GM21515 (cell line): ENCODE data around the gene MECR.
"Not testable (repeated sequence)": the region's sequence is repeated elsewhere in the genome, so short reads cannot be mapped to it uniquely, and the experiment has no call there.

Source experiments
- ATAC-seq: cut with Tn5 transposase; IDR thresholded peaks from one replicate; pipeline ENCODE4 v1.9.1; 2021; ENCODE audit not compliant: unreplicated experiment

MECR gene

DNA sequence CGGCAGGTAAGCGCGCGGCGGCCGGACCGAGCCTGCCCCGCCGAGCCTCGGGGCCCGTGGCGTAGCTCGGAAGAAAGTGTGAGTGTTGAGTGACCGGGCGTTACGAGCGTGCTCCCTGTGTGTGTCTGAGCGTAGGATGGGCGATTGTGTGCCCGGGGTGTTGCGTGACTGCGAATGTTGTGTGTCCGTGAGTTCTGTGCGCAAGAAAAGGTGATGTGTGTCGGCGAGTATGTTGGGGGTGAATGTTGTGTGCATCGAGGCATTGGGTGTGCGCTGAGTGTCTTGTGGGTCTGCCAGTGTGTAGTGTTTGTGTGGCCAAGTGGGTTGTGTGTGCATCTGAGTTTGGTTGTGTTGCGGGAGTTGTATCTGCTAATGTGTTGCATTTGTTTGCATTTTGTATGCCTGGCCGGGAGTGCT is 6.0 kb upstream of the MECR start:
- ATAC-seq = no peak

DNA sequence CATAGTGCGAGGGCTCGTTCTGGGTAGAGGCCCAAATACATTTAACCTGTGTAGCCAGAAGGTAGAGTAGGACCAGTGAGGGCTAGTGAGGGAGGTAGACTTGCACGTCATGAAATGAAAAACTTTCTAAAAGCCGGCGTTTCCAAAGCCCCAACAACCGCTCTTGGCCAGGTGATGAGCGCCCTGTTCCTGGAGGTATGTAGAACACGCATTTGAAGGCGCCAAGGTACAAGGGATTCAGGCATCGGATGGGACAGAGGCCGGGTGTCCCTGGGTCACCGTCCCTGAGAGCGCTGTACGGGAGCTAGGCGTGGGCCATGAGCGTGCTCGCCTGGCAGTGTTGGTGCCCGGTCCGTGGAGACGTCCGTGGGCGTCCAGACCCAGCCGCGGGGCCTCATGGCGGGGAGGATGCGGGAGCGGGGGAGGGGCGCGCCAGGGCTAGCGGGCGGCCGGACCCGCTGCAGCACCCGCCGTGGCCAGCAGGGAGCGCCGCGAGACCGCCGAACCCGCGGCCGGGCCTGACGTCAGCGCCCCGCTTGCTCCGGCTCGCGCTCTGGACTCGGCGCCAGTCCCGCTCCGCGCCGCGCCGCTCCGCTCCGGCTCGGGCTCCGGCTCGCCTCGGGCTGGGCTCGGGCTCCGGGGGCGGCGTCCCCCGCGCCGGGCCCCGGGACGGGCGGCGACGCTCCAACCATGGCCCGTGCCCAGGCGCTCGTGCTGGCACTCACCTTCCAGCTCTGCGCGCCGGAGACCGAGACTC is 5.4 kb upstream of the MECR start, which contains the start of gene PTPRU:
Gene PTPRU, plus strand, starts transcription at position 568 of the 757 bp plus-strand sequence. Its CDS starts 123 bp downstream, at position 691.
- peak; percentile 71 for ATAC-seq

DNA sequence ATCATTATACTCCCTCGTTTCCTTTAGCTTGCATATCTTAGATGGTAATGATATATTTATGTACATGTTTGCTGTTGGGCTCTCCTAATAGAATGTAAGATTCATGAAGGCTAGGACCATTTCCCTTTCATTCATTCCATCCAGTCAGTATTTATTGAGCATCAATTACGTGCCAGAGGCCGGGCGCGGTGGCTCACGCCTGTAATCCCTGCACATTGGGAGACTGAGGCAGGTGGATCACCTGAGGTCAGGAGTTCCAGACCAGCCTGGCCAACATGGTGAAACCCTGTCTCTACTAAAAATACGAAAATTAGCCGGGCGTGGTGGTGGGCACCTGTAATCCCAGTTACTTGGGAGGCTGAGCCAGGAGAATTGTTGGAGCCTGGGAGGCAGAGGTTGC is 4.1 kb upstream of the MECR start:
- ATAC-seq = not testable (repeated sequence)

GRCh38 chr1:29234471-29234870 is 3.7 kb upstream of the MECR start:
- ATAC-seq = no peak

DNA sequence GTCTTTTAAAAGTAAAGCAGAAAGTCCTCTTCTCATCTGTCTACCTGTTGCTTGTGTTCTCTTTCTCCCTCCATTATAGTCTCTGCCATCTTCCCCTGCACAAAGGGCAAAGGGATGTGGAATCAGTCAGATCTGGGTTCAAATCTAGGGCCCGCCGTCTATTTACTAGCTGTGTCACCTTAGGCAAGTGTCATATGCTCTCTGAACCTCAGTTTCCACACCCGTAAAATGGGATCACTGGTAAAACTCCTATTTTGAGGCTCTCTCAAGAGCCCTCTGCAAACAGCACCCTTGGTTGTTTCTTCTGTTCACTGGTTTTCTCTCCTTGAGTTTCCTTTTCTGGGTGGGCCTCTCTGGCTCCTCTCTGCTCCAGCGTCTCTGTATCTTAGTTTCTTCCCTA is 3.0 kb upstream of the MECR start:
- no peak for ATAC-seq

- no peak for ATAC-seq
These were observed 1.7 kb upstream of the MECR start for GRCh38 chr1:29232387-29232786.

DNA sequence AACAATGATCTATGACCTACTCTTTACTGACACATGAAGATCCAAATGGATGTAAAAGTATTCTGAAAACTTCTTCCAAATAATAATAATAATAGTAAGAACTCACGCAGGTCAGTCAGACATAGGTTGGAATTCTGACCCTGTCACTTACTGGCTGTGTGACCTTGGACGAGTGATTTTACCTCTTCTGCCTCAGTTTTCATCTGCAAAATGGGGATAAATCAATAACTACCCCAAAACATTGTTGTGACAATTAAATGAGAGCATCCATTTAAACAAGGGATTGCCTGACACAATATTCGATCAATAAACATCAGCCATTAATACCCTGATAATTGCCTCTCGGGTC is 556 bp downstream of the MECR start:
- no peak for ATAC-seq

DNA sequence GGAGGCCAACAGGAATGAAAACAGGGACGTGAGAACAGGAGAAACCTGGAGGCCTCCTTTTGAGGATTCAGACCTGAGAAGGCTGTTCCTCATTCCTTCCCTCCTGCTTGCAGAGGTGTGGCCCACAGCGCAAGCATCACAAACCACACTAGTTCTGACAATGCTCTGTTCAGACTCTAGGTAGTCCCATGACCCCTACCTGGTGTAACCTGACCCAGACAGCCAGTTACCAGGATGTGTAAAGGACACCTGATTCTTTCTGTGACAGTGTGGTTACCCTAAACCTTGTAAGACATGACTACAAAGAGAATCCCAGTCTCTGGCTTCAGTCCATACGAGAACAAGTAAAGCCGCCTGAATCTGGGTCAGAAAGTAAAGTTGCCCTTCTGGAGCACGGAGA is 3.2 kb downstream of the MECR start:
- ATAC-seq = no peak

- ATAC-seq = no peak
These were observed 5.4 kb downstream of the MECR start for GRCh38 chr1:29225361-29225760.

- no peak for ATAC-seq
These were observed 6.3 kb downstream of the MECR start for GRCh38 chr1:29224356-29224837.

DNA sequence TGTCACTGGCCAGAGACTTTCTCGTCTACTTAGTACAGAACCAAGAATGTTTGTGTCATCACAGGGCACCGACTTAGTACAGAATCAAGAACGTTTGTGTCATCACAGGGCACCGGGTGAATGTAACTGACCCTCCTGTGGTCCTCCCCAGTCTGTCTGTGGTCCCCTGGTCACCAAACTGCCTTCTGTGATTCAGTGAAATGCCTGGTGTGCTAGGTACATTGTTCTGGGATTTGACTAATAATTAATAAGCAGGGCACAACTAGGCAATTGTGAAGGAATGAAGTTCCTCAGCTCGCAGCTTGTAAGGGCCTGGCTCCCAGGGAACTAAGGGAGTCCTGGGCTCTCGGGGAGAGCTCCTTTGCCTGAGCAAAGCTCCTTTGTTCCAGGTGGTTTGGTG is 7.2 kb downstream of the MECR start:
- no peak for ATAC-seq

- ATAC-seq = no peak
These were observed 8.0 kb downstream of the MECR start for GRCh38 chr1:29222686-29223085.

DNA sequence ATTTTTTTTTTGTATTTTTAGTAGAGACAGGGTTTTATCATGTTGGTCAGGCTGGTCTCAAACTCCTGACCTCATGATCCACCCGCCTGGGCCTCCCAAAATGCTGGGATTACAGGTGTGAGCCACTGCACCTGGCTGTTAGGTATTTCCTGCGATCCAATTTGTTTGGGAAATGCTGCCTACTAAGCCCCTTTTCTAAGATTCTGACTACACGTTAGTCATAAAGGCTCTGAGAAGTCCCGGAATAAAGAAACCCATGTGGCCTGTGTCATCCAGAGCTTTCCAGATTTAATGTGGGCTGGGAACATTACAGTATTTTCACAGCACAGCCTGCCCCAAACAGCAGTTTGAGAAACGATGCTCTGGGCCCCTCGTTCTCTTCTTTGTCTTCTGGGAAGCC is 8.5 kb downstream of the MECR start:
- ATAC-seq = not testable (repeated sequence)

DNA sequence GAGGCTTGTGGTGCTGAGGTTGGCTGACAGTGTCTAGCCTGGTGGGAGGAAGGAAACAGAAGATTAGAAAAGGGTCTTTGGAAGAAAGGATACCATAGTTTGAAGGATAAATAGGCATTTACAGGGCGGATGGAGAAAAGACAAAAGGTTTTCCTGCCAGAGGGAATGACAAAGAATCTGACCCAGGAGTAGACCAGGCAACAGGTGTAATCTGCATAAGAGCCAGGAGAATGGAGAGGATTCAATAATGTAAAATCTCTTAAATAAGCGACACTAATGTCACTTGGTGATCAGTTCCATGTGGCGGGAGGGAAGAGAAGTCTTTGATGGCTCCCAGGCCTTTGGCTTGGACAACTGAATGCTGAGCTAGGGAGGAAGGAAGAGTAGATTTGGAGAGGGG is 9.4 kb downstream of the MECR start:
- no peak for ATAC-seq

GRCh38 chr1:29218223-29218622 is 12.5 kb downstream of the MECR start:
- no peak for ATAC-seq

GRCh38 chr1:29217633-29218032 is 13.1 kb downstream of the MECR start:
- ATAC-seq = no peak

GRCh38 chr1:29213055-29213454 is 17.7 kb downstream of the MECR start:
- no peak for ATAC-seq

DNA sequence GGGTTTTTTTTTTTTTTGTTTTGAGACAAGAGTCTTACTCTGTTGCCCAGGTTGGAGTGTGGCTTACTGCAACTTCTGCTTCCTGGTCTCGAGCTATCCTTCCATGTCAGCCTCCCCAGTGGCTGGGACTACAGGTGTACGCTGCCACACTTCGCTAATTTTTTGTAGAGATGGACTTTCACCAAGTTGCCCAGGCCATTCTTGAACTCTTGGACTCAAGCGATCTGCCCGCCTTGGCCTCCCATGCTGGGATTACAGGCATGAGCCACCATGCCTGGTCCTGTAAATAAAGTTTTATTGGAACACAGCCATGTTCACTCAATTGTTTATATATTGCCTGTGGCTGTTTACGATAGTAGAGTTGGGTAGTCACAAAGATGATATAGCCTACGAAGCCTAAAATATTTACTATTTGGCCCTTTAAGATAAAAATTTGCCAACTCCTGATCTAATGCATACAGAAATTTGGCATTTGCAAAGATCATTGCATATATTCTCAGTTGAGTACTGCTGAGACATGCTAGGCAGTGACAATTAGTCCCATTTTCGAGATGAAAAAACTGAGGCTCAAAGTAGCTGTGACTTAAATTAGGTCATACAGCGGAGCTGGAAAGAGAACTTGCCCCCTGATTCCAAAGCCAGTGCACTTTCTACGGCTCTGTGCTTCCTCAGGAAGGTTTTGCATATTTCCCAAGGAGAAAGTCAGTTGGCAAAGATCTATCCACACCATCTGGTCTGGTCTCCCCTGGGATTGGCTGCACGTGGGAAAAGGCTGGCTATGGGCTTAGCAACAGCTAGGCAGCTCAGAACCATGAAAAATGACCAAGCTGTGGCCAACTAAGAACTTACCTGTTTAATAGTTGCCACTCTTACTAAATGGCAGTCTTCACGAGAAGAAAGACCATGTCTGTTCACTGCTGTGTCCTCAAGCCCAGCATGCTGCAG is 19.4 kb downstream of the MECR start:
- no peak for ATAC-seq

- no peak for ATAC-seq
These were observed 20.3 kb downstream of the MECR start for GRCh38 chr1:29210278-29211085.

DNA sequence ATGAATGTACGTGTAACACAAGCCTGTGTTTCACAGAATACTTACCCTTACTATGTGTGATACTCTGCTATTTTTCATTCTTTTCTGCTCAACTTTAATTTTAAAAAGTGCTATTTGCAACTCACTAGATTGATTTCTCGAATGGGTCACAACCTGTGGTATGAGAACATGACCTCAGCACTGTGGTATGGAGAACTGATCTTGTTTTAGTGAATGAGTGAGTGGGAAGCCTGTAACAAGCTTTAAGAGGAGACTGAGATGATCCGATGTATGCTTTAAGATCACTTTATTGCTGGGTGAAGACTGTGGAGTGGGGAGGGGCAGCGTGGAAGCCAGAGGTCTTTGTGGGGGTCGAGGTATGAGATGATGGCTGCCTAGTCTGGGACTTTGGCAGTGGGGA is 21.6 kb downstream of the MECR start:
- ATAC-seq = no peak

DNA sequence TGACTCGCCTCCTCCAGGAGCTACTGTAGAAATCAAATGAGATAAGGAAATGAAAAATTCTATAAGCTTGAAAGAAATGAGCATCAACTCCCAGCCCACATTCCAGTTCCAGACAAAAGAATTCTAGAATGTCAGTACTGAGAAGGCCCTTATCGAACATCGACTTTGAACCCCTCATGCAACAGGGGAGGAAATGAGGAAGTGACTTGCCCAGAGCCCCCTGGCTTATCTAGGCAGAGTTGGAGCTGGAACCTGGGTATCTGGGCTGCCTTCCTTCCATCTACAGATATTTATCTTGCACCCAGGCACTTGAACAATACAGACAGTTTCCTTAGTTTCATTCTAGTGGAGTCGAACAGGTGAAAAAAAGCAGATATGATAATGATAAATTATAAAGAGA is 22.3 kb downstream of the MECR start:
- no peak for ATAC-seq
